Measurements from ENCODE around the gene ADARB1.

The ADARB1 gene

DNA sequence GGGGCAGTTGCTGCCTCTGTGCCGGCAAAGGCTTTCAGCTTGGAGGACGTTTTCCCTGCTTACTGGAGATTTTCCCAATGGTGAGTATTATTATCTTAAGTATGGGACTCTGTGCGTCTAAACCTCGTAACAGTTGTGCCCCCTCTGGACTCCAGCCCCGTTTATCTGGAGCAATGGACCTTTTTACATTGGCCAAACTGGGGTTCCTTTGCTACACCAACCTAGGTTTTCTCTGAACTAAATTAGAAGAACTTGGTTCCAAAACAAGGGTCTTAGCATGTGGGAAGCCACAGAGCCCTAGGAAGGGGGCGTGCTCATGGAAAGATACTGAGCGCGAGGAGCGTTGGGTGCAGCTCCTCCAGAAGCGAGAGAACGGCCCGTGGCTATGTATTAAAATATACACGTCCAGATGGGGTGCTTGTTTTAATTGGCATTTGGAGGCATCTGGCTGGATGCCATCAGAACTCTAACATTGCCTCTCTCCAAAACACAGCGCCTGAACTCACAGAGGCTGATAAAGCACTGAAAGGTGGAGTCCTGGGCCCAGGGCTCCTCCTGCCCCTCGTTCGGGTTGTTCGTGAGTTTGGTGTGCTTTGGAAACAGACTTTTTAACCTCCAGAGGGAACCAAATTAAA lies 184.9 kb downstream of the ADARB1 start:
- CTCF ChIA-PET: interaction anchor here (1.4 to 2.8 kb wide), 3 partner anchors 30 to 122 kb away, joined by 3 to 11 read pairs (median 4); no protein-coding TSS in a partner anchor
- no peak overlapping the region for H3K4me3 ChIP-seq (ENCODE audit: low read depth, low read length)
- no peak for DNase-seq (ENCODE audit: low read depth, low spot score)
- POLR2A ChIA-PET: no interaction called here
- TF ChIP-seq, protein P1, sequence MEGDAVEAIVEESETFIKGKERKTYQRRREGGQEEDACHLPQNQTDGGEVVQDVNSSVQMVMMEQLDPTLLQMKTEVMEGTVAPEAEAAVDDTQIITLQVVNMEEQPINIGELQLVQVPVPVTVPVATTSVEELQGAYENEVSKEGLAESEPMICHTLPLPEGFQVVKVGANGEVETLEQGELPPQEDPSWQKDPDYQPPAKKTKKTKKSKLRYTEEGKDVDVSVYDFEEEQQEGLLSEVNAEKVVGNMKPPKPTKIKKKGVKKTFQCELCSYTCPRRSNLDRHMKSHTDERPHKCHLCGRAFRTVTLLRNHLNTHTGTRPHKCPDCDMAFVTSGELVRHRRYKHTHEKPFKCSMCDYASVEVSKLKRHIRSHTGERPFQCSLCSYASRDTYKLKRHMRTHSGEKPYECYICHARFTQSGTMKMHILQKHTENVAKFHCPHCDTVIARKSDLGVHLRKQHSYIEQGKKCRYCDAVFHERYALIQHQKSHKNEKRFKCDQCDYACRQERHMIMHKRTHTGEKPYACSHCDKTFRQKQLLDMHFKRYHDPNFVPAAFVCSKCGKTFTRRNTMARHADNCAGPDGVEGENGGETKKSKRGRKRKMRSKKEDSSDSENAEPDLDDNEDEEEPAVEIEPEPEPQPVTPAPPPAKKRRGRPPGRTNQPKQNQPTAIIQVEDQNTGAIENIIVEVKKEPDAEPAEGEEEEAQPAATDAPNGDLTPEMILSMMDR (IDR thresholded peaks at IDR 0.05; ENCODE audit: insufficient read depth, low read length, missing control alignments): no peak

- TF ChIP-seq, protein P1 (IDR thresholded peaks at IDR 0.05; ENCODE audit: insufficient read depth, low read length, missing control alignments): no peak
- POLR2A ChIA-PET: no interaction called here
- CTCF ChIA-PET: interaction anchor here (2.8 kb wide), 1 partner anchor 123 kb away, joined by 11 read pairs; no protein-coding TSS in a partner anchor
- DNase-seq (ENCODE audit: low read depth, low spot score): no peak
- no peak overlapping the region for H3K4me3 ChIP-seq (ENCODE audit: low read depth, low read length)
Observed at GRCh38 chr21:45260191-45260825, 185.9 kb downstream of the ADARB1 start.

- H3K4me3 ChIP-seq (ENCODE audit: low read depth, low read length): no peak overlapping the region
- TF ChIP-seq, protein P1 (IDR thresholded peaks at IDR 0.05; ENCODE audit: insufficient read depth, low read length, missing control alignments): no peak
- POLR2A ChIA-PET: no interaction called here
- CTCF ChIA-PET: interaction anchor here (2.4 kb wide), 1 partner anchor 120 kb away, joined by 11 read pairs; no protein-coding TSS in a partner anchor
- DNase-seq (ENCODE audit: low read depth, low spot score): no peak
Observed at GRCh38 chr21:45261093-45261492, 186.7 kb downstream of the ADARB1 start.

- TF ChIP-seq, protein P1 (IDR thresholded peaks at IDR 0.05; ENCODE audit: insufficient read depth, low read length, missing control alignments): no peak
- no peak overlapping the region for H3K4me3 ChIP-seq (ENCODE audit: low read depth, low read length)
- POLR2A ChIA-PET: interaction anchor here (0.7 kb wide), 1 partner anchor 14 kb away, joined by 3 read pairs; no protein-coding TSS in a partner anchor
- CTCF ChIA-PET: interaction anchor here (0.8 to 2.4 kb wide), 7 partner anchors 10 to 124 kb away, joined by 3 to 11 read pairs (median 4); no protein-coding TSS in a partner anchor
- DNase-seq (ENCODE audit: low read depth, low spot score): no peak
Observed at GRCh38 chr21:45262041-45262581, 187.7 kb downstream of the ADARB1 start.

GRCh38 chr21:45262616-45263015 lies 188.2 kb downstream of the ADARB1 start:
- DNase-seq (ENCODE audit: low read depth, low spot score): no peak
- ChIA-PET CTCF (interaction anchor here (0.8 to 2.4 kb wide), 7 partner anchors 9 to 125 kb away, joined by 3 to 11 read pairs (median 4); no protein-coding TSS in a partner anchor), POLR2A (interaction anchor here (0.7 kb wide), 1 partner anchor 14 kb away, joined by 3 read pairs; no protein-coding TSS in a partner anchor)
- TF ChIP-seq, protein P1 (IDR thresholded peaks at IDR 0.05; ENCODE audit: insufficient read depth, low read length, missing control alignments): no peak
- H3K4me3 ChIP-seq (ENCODE audit: low read depth, low read length): no peak overlapping the region

DNA sequence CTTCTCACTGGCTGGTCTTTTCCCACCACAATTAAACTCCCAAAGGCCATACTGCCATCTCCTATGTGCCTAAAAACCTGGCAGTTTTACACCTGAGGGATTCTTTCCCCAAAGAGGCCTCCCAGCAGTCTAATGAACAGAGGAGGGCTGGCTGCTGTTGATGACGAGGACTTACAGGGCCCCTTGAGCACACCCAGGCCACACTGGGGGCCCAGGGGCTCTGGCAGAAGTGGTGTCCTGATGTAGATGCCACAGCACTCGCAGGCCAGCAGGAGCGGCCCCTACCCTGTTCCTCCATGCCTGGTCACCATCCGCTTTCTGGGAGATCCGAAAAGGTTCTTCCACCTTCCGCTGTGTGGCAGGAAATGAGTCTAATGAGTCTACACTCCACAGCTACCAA lies 189.2 kb downstream of the ADARB1 start:
- ChIA-PET CTCF (interaction anchor here (1.7 kb wide), 1 partner anchor 13 kb away, joined by 3 read pairs; no protein-coding TSS in a partner anchor), POLR2A (no interaction called here)
- no peak for DNase-seq (ENCODE audit: low read depth, low spot score)
- TF ChIP-seq, protein P1 (IDR thresholded peaks at IDR 0.05; ENCODE audit: insufficient read depth, low read length, missing control alignments): no peak
- H3K4me3 ChIP-seq (ENCODE audit: low read depth, low read length): no peak overlapping the region
